HUES48 (cell line): ENCODE measurements around the gene RFT1.
"Not testable (repeated sequence)": the region's sequence is repeated elsewhere in the genome, so short reads cannot be mapped to it uniquely, and the experiment has no call there.

Experiments used
- H3K27ac ChIP-seq: one replicate; pipeline ENCODE4 v1.7.0; 2013; ENCODE audit warnings: low read depth, low read length, inconsistent platforms
- H3K27me3 ChIP-seq: 2 replicates; pipeline ENCODE4 v1.6.1; 2013; ENCODE audit warnings: mild to moderate bottlenecking, low read length; ENCODE audit not compliant: control insufficient read depth, insufficient read depth
- H3K36me3 ChIP-seq: 2 replicates; pipeline ENCODE4 v1.6.1; 2013; ENCODE audit warnings: low read length; ENCODE audit not compliant: control insufficient read depth, insufficient read depth
- H3K4me1 ChIP-seq: 2 replicates; pipeline ENCODE4 v1.6.1; 2013; ENCODE audit warnings: mild to moderate bottlenecking, low read length; ENCODE audit not compliant: control insufficient read depth, insufficient read depth
- H3K4me3 ChIP-seq: 2 replicates; pipeline ENCODE4 v1.5.1; 2013; ENCODE audit warnings: mild to moderate bottlenecking, low read depth, low read length
- H3K9ac ChIP-seq: 2 replicates; pipeline ENCODE4 v1.6.1; 2013; ENCODE audit warnings: mild to moderate bottlenecking, low read depth, low read length, moderate library complexity
- H3K9me3 ChIP-seq: 2 replicates; pipeline ENCODE4 v1.6.1; 2013; ENCODE audit warnings: low read length; ENCODE audit not compliant: control insufficient read depth, insufficient read depth

RFT1 gene

GRCh38 chr3:53154881-53155285 lies 24.6 kb upstream of the RFT1 start:
- no peaks in the 10 kb centered on the region for H3K36me3 ChIP-seq
- H3K4me1 ChIP-seq, result peaks cover 12% of the 10 kb centered on the region
- no peak overlapping the region for H3K27ac ChIP-seq
- peaks cover 8% of the 10 kb centered on the region; the same call in 1 of the 2 replicates for H3K27me3 ChIP-seq
- H3K9me3 ChIP-seq, result no peaks in the 10 kb centered on the region
- H3K9ac ChIP-seq, result no peak overlapping the region
- no peak overlapping the region for H3K4me3 ChIP-seq

- Histone ChIP-seq H3K4me1 (peaks cover 7% of the 10 kb centered on the region), H3K9ac (no peak overlapping the region), H3K27ac (no peak overlapping the region)
Observed at GRCh38 chr3:53153980-53154379, 23.7 kb upstream of the RFT1 start.

GRCh38 chr3:53153264-53153823 lies 23.1 kb upstream of the RFT1 start:
- Histone ChIP-seq H3K9ac (no peak overlapping the region), H3K27me3 (0 out of 2 replicates have a peak, but pooled peaks cover 5% of the 10 kb centered on the region), H3K27ac (no peak overlapping the region), H3K4me3 (no peak overlapping the region), H3K9me3 (no peaks in the 10 kb centered on the region), H3K4me1 (peaks cover 7% of the 10 kb centered on the region), H3K36me3 (no peaks in the 10 kb centered on the region)

More at GRCh38 chr3:53153980-53154379, 23.7 kb upstream of the RFT1 start:
- Histone ChIP-seq H3K36me3 (no peaks in the 10 kb centered on the region), H3K9me3 (no peaks in the 10 kb centered on the region), H3K27me3 (0 out of 2 replicates have a peak, but pooled peaks cover 5% of the 10 kb centered on the region), H3K4me3 (no peak overlapping the region)

GRCh38 chr3:53151870-53152660 lies 21.8 kb upstream of the RFT1 start:
- no peak overlapping the region for H3K9ac ChIP-seq
- H3K27ac ChIP-seq, result no peak overlapping the region
- no peak overlapping the region for H3K4me3 ChIP-seq

GRCh38 chr3:53151465-53151864 lies 21.2 kb upstream of the RFT1 start:
- Histone ChIP-seq H3K27ac (no peak overlapping the region), H3K4me3 (no peak overlapping the region), H3K9ac (no peak overlapping the region), H3K27me3 (no peaks in the 10 kb centered on the region), H3K9me3 (no peaks in the 10 kb centered on the region), H3K36me3 (no peaks in the 10 kb centered on the region), H3K4me1 (no peaks in the 10 kb centered on the region)

More at GRCh38 chr3:53151870-53152660, 21.8 kb upstream of the RFT1 start:
- Histone ChIP-seq H3K9me3 (no peaks in the 10 kb centered on the region), H3K27me3 (0 out of 2 replicates have a peak, but pooled peaks cover 3% of the 10 kb centered on the region), H3K36me3 (no peaks in the 10 kb centered on the region), H3K4me1 (peaks cover 3% of the 10 kb centered on the region; the same call in 1 of the 2 replicates)

- not testable (repeated sequence) for H3K9me3 ChIP-seq, H3K4me1 ChIP-seq, H3K27me3 ChIP-seq
Observed at GRCh38 chr3:53151086-53151438, 20.8 kb upstream of the RFT1 start.

GRCh38 chr3:53150247-53151085 lies 20.2 kb upstream of the RFT1 start:
- no peaks in the 10 kb centered on the region for H3K27me3 ChIP-seq
- no peaks in the 10 kb centered on the region for H3K4me1 ChIP-seq
- H3K4me3 ChIP-seq, result no peak overlapping the region
- H3K36me3 ChIP-seq, result no peaks in the 10 kb centered on the region
- no peak overlapping the region for H3K27ac ChIP-seq
- H3K9me3 ChIP-seq, result no peaks in the 10 kb centered on the region
- H3K9ac ChIP-seq, result no peak overlapping the region

More at GRCh38 chr3:53151086-53151438, 20.8 kb upstream of the RFT1 start:
- H3K27ac ChIP-seq, H3K9ac ChIP-seq, H3K36me3 ChIP-seq, H3K4me3 ChIP-seq: not testable (repeated sequence)

- Histone ChIP-seq H3K4me3 (no peak overlapping the region), H3K27me3 (no peaks in the 10 kb centered on the region), H3K9ac (no peak overlapping the region), H3K27ac (no peak overlapping the region), H3K4me1 (no peaks in the 10 kb centered on the region), H3K36me3 (no peaks in the 10 kb centered on the region), H3K9me3 (no peaks in the 10 kb centered on the region)
Observed at GRCh38 chr3:53149699-53150098, 19.5 kb upstream of the RFT1 start.

GRCh38 chr3:53149006-53149690 lies 18.9 kb upstream of the RFT1 start:
- Histone ChIP-seq H3K27me3 (no peaks in the 10 kb centered on the region), H3K4me1 (no peaks in the 10 kb centered on the region), H3K27ac (no peak overlapping the region), H3K4me3 (no peak overlapping the region), H3K9me3 (no peaks in the 10 kb centered on the region), H3K36me3 (no peaks in the 10 kb centered on the region), H3K9ac (no peak overlapping the region)

- Histone ChIP-seq H3K9ac (no peak overlapping the region), H3K9me3 (no peaks in the 10 kb centered on the region), H3K4me1 (no peaks in the 10 kb centered on the region), H3K27ac (no peak overlapping the region), H3K4me3 (no peak overlapping the region), H3K36me3 (no peaks in the 10 kb centered on the region), H3K27me3 (no peaks in the 10 kb centered on the region)
Observed at GRCh38 chr3:53147903-53148400, 17.7 kb upstream of the RFT1 start.
